ENCODE measurements around the gene LRRC49. TPM values are rescaled to one million over a fixed set of nuclear protein-coding genes. Genes with fewer than 3 reads are reported as not detected.

Gene LRRC49
- total RNA-seq, 1 experiment from 2014 or later = 8.3 TPM

DNA sequence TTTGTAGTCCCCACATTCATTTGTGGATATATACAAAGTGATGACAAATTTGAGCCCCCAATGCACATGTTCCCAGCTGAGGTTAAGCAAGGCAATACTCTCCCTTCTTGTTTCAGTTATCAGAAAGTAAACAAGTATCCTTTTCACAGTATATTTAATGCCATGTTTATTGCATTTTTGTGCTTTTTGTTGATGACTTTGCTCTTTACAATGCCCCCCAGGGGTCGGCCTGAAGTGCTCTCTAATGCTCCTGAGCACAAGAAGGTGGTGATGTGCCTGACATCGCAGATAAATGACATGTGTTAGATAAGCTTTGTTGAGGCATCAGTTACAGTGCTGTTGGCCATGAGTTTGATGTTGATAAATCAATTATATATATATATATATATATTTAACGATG is 165.0 kb downstream of the LRRC49 start:
- Mint-ChIP-seq H3K4me1 (no peaks in the 10 kb centered on the region; a peak in 1 of 4 replicates), H3K4me3 (no peak overlapping the region), H3K27ac (no peak overlapping the region), H3K36me3 (ENCODE audit: insufficient read depth in 1 of 3, low read depth in 3 of 3) (peaks cover 0 to 4% (median 3%) of the 10 kb centered on the region in 3 experiments; a peak in 2 of 7 replicates), H3K9me3 (peaks cover 3 to 9% of the 10 kb centered on the region in 2 experiments; a peak in 3 of 5 replicates), H3K27me3 (ENCODE audit: low read depth) (no peaks in the 10 kb centered on the region)
- Histone ChIP-seq H3K27ac (ENCODE audit: insufficient read length, low read depth, low read length) (no peak overlapping the region), H3K18ac (ENCODE audit: insufficient read length, low read depth, low read length) (no peak overlapping the region), H4K20me1 (ENCODE audit: control insufficient read depth, insufficient read depth, insufficient read length) (no peaks in the 10 kb centered on the region), H3K4ac (ENCODE audit: low read depth, low read length) (no peak overlapping the region), H2AK5ac (ENCODE audit: insufficient read length, low read length) (no peak overlapping the region), H2BK15ac (ENCODE audit: low read depth, low read length) (no peak overlapping the region), H3T11ph (ENCODE audit: low read length) (no peak overlapping the region), H2BK5ac (ENCODE audit: insufficient read length, low read length) (no peak overlapping the region), H3K14ac (ENCODE audit: insufficient read depth, low read length) (no peak overlapping the region), H3K56ac (ENCODE audit: insufficient read length, low read depth, low read length) (no peak overlapping the region), H3K9me3 (ENCODE audit: control insufficient read depth, low read depth, low read length) (no peaks in the 10 kb centered on the region), H3K4me2 (ENCODE audit: insufficient read depth, insufficient read length, low read length) (no peak overlapping the region), H2BK120ac (ENCODE audit: low read depth, low read length, poor library complexity, severe bottlenecking) (no peak overlapping the region), H3K27me3 (ENCODE audit: insufficient read depth, low read length) (no peaks in the 10 kb centered on the region), H4K8ac (replicated peaks; ENCODE audit: insufficient read length, low read depth, low read length) (no peak overlapping the region), H2BK12ac (ENCODE audit: insufficient read length, low read depth, low read length) (no peak overlapping the region), H3K79me2 (ENCODE audit: insufficient read depth, low read length) (no peaks in the 10 kb centered on the region), H3K23ac (ENCODE audit: insufficient read length, low read depth, low read length) (no peak overlapping the region), H3K79me1 (ENCODE audit: insufficient read depth, low read depth, low read length, poor library complexity, severe bottlenecking) (no peaks in the 10 kb centered on the region), H3K23me2 (ENCODE audit: insufficient read length, low read depth, low read length, poor library complexity, severe bottlenecking) (no peaks in the 10 kb centered on the region), H3K9ac (ENCODE audit: extremely low read depth, insufficient read length, low read length) (no peak overlapping the region), H3K4me1 (ENCODE audit: insufficient read depth, low read length) (no peaks in the 10 kb centered on the region), H4K91ac (ENCODE audit: insufficient read length, low read depth, low read length) (no peak overlapping the region), H2BK20ac (ENCODE audit: low read depth, low read length, poor library complexity, severe bottlenecking) (no peak overlapping the region), H4K5ac (ENCODE audit: insufficient read length, low read depth, low read length) (no peak overlapping the region), H2AFZ (ENCODE audit: low read length) (no peak overlapping the region)
- DNase-seq = no peak
- WGBS (ENCODE audit: extremely low coverage, insufficient read length, low lambda C conversion rate) = no CpG with 5 or more reads among the region's 3 CpGs
- TF ChIP-seq, protein P1, sequence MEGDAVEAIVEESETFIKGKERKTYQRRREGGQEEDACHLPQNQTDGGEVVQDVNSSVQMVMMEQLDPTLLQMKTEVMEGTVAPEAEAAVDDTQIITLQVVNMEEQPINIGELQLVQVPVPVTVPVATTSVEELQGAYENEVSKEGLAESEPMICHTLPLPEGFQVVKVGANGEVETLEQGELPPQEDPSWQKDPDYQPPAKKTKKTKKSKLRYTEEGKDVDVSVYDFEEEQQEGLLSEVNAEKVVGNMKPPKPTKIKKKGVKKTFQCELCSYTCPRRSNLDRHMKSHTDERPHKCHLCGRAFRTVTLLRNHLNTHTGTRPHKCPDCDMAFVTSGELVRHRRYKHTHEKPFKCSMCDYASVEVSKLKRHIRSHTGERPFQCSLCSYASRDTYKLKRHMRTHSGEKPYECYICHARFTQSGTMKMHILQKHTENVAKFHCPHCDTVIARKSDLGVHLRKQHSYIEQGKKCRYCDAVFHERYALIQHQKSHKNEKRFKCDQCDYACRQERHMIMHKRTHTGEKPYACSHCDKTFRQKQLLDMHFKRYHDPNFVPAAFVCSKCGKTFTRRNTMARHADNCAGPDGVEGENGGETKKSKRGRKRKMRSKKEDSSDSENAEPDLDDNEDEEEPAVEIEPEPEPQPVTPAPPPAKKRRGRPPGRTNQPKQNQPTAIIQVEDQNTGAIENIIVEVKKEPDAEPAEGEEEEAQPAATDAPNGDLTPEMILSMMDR (conservative IDR thresholded peaks at IDR 0.05) = no peak
